Vagina (tissue), 2 donors: Measurements from ENCODE around the gene SLC22A5.

ENCODE experiments used
- CTCF ChIP-seq, 3 experiments: fragments of 450-650 bp in 2 of 3; fragments of 200-600 bp in 1 of 3; sonication (generic) in 1 of 3; IDR thresholded peaks; one replicate each; pipeline ENCODE4 v1.5.1; 2017 to 2019; ENCODE audit warnings: antibody characterized with exemption in 3 of 3, mild to moderate bottlenecking in 2 of 3, moderate library complexity in 2 of 3
- POLR2A ChIP-seq, 2 donors: fragments of 450-650 bp; IDR thresholded peaks; one replicate each; pipeline ENCODE4 v1.6.1; 2017; ENCODE audit warnings: antibody characterized with exemption in 2 of 2, mild to moderate bottlenecking in 2 of 2, moderate library complexity in 2 of 2

- TF ChIP-seq CTCF (IDR thresholded peaks at IDR 0.05) (no peak), POLR2A (IDR thresholded peaks at IDR 0.05) (no peak)
Measured at GRCh38 chr5:132355140-132355765, 14.3 kb upstream of the SLC22A5 start.
